ENCODE data around the gene P2RY12. TPM values are rescaled to one million over a fixed set of nuclear protein-coding genes. Genes with fewer than 3 reads are reported as not detected.

P2RY12 gene
- total RNA-seq, 6 donors from 2014 or later, result 0.22 to 3.9 (median 2.8) TPM; not detected in 1

- Histone ChIP-seq H3K4me1 (no peaks in the 10 kb centered on the region), H3K27me3 (no peaks in the 10 kb centered on the region), H3K9me3 (no peaks in the 10 kb centered on the region), H3K27ac (no peak overlapping the region), H3K36me3 (no peaks in the 10 kb centered on the region), H3K4me3 (no peak overlapping the region)
- ATAC-seq (ENCODE audit: low FRiP score in 2 of 2), result peak in 1 of 2 donors; percentile 19
- TF ChIP-seq CTCF (IDR thresholded peaks at IDR 0.05) (no peak), POLR2AphosphoS5 (IDR thresholded peaks at IDR 0.05) (no peak), EP300 (IDR thresholded peaks at IDR 0.05) (no peak), POLR2A (IDR thresholded peaks at IDR 0.05) (no peak)
- no peak for DNase-seq
These were observed 41.7 kb upstream of the P2RY12 start for GRCh38 chr3:151426341-151426657.

GRCh38 chr3:151425627-151426340 is 41.2 kb upstream of the P2RY12 start:
- Histone ChIP-seq H3K9me3 (no peaks in the 10 kb centered on the region), H3K27me3 (no peaks in the 10 kb centered on the region), H3K36me3 (no peaks in the 10 kb centered on the region), H3K4me3 (no peak overlapping the region), H3K27ac (no peak overlapping the region), H3K4me1 (no peaks in the 10 kb centered on the region)
- TF ChIP-seq POLR2A (IDR thresholded peaks at IDR 0.05), result no peak
- peak in 2 of 6 experiments; percentile 6 to 10 for TF ChIP-seq CTCF (IDR thresholded peaks at IDR 0.05)
- WGBS, 2 donors, result 61 to 66% methylated on average over 4 of the region's 4 CpGs
- ATAC-seq (ENCODE audit: low FRiP score in 2 of 2) (no peak), DNase-seq (no peak)

- no peak for DNase-seq
- no peaks in the 10 kb centered on the region for H3K27me3 ChIP-seq
- H3K36me3 ChIP-seq, result no peaks in the 10 kb centered on the region
- WGBS, 2 donors, result 84 to 91% methylated on average over 5 of the region's 5 CpGs
- no peaks in the 10 kb centered on the region for H3K4me1 ChIP-seq
- no peak overlapping the region for H3K27ac ChIP-seq
- H3K4me3 ChIP-seq, result no peak overlapping the region
- no peak for ATAC-seq (ENCODE audit: low FRiP score in 2 of 2)
- TF ChIP-seq POLR2A (IDR thresholded peaks at IDR 0.05) (no peak), EP300 (IDR thresholded peaks at IDR 0.05) (no peak), CTCF (IDR thresholded peaks at IDR 0.05) (no peak), POLR2AphosphoS5 (IDR thresholded peaks at IDR 0.05) (no peak)
- no peaks in the 10 kb centered on the region for H3K9me3 ChIP-seq
These were observed 38.5 kb upstream of the P2RY12 start for GRCh38 chr3:151423091-151423490.

GRCh38 chr3:151421938-151422337 is 37.4 kb upstream of the P2RY12 start:
- 68 to 73% methylated on average over 4 of the region's 4 CpGs for WGBS, 2 donors
- no peaks in the 10 kb centered on the region for H3K27me3 ChIP-seq
- no peak overlapping the region for H3K4me3 ChIP-seq
- DNase-seq (no peak), ATAC-seq (ENCODE audit: low FRiP score in 2 of 2) (peak in 1 of 2 donors; percentile 26)
- no peaks in the 10 kb centered on the region for H3K36me3 ChIP-seq
- TF ChIP-seq POLR2AphosphoS5 (IDR thresholded peaks at IDR 0.05) (no peak), CTCF (IDR thresholded peaks at IDR 0.05) (no peak), POLR2A (IDR thresholded peaks at IDR 0.05) (no peak), EP300 (IDR thresholded peaks at IDR 0.05) (no peak)
- no peaks in the 10 kb centered on the region for H3K9me3 ChIP-seq
- H3K27ac ChIP-seq, result no peak overlapping the region
- no peaks in the 10 kb centered on the region for H3K4me1 ChIP-seq

- H3K27ac ChIP-seq, result no peak overlapping the region
- DNase-seq (no peak), ATAC-seq (ENCODE audit: low FRiP score in 2 of 2) (no peak)
- TF ChIP-seq POLR2A (IDR thresholded peaks at IDR 0.05) (no peak), POLR2AphosphoS5 (IDR thresholded peaks at IDR 0.05) (no peak), EP300 (IDR thresholded peaks at IDR 0.05) (no peak), CTCF (IDR thresholded peaks at IDR 0.05) (no peak)
- H3K27me3 ChIP-seq, result no peaks in the 10 kb centered on the region
- H3K4me1 ChIP-seq, result no peaks in the 10 kb centered on the region
- no peaks in the 10 kb centered on the region for H3K9me3 ChIP-seq
- 75 to 86% methylated on average over 6 of the region's 6 CpGs for WGBS, 2 donors
- no peak overlapping the region for H3K4me3 ChIP-seq
- H3K36me3 ChIP-seq, result no peaks in the 10 kb centered on the region
These were observed 35.3 kb upstream of the P2RY12 start for GRCh38 chr3:151419806-151420205.
